KOPT-K1 (cell line): ENCODE measurements around the gene TMEM26.
A peak's percentile ranks its signal among the peaks of the same experiment; 100 is the strongest.

Experiments
- H3K27ac ChIP-seq: fragments of 200-600 bp; sonication (generic); 2 replicates; pipeline ENCODE4 v1.5.1; 2016; ENCODE audit warnings: antibody characterized with exemption, mild to moderate bottlenecking, low read depth, low read length; ENCODE audit not compliant: poor library complexity, severe bottlenecking
- H3K36me3 ChIP-seq: fragments of 200-600 bp; sonication (generic); 2 replicates; pipeline ENCODE4 v1.5.1; 2017; ENCODE audit warnings: antibody characterized with exemption, mild to moderate bottlenecking, low read length, moderate library complexity; ENCODE audit not compliant: insufficient read depth
- H3K9me3 ChIP-seq: fragments of 200-600 bp; sonication (generic); 2 replicates; pipeline ENCODE4 v1.5.1; 2017; ENCODE audit warnings: antibody characterized with exemption, low read length, mild to moderate bottlenecking; ENCODE audit not compliant: insufficient read depth, poor library complexity, severe bottlenecking

Gene TMEM26

GRCh38 chr10:61470740-61471139, 17.6 kb upstream of the TMEM26 start:
- Histone ChIP-seq H3K9me3 (no peaks in the 10 kb centered on the region), H3K36me3 (no peaks in the 10 kb centered on the region), H3K27ac (no peak overlapping the region)

GRCh38 chr10:61465901-61466632, 12.9 kb upstream of the TMEM26 start:
- Histone ChIP-seq H3K27ac (no peak overlapping the region), H3K36me3 (no peaks in the 10 kb centered on the region), H3K9me3 (no peaks in the 10 kb centered on the region)

GRCh38 chr10:61465171-61465496, 12.0 kb upstream of the TMEM26 start:
- Histone ChIP-seq H3K36me3 (no peaks in the 10 kb centered on the region), H3K9me3 (no peaks in the 10 kb centered on the region), H3K27ac (no peak overlapping the region)

- H3K27ac ChIP-seq, result no peak overlapping the region
- no peaks in the 10 kb centered on the region for H3K36me3 ChIP-seq
- H3K9me3 ChIP-seq, result no peaks in the 10 kb centered on the region
These were observed 11.4 kb upstream of the TMEM26 start for GRCh38 chr10:61464461-61465170.

GRCh38 chr10:61463035-61463909, 10.1 kb upstream of the TMEM26 start:
- Histone ChIP-seq H3K9me3 (no peaks in the 10 kb centered on the region), H3K27ac (no peak overlapping the region), H3K36me3 (no peaks in the 10 kb centered on the region)

- no peak overlapping the region for H3K27ac ChIP-seq
- no peaks in the 10 kb centered on the region for H3K36me3 ChIP-seq
- no peaks in the 10 kb centered on the region for H3K9me3 ChIP-seq
These were observed 7.7 kb upstream of the TMEM26 start for GRCh38 chr10:61460835-61461234.

- Histone ChIP-seq H3K27ac (no peak overlapping the region), H3K36me3 (no peaks in the 10 kb centered on the region), H3K9me3 (no peaks in the 10 kb centered on the region)
These were observed 4.8 kb upstream of the TMEM26 start for GRCh38 chr10:61458031-61458430.

- Histone ChIP-seq H3K36me3 (no peaks in the 10 kb centered on the region), H3K9me3 (no peaks in the 10 kb centered on the region), H3K27ac (no peak overlapping the region)
These were observed 3.1 kb upstream of the TMEM26 start for GRCh38 chr10:61456095-61456789.

GRCh38 chr10:61455656-61456055, 2.5 kb upstream of the TMEM26 start:
- Histone ChIP-seq H3K36me3 (no peaks in the 10 kb centered on the region), H3K9me3 (no peaks in the 10 kb centered on the region), H3K27ac (no peak overlapping the region)

GRCh38 chr10:61454541-61454940, 1.4 kb upstream of the TMEM26 start:
- H3K9me3 ChIP-seq, result no peaks in the 10 kb centered on the region
- H3K27ac ChIP-seq, result no peak overlapping the region
- no peaks in the 10 kb centered on the region for H3K36me3 ChIP-seq

- peak overlapping the region; percentile 64 for H3K27ac ChIP-seq
- H3K9me3 ChIP-seq, result no peaks in the 10 kb centered on the region
- H3K36me3 ChIP-seq, result no peaks in the 10 kb centered on the region
These were observed 980 bp downstream of the TMEM26 start for GRCh38 chr10:61452151-61452651.

GRCh38 chr10:61451357-61451756, 1.8 kb downstream of the TMEM26 start:
- Histone ChIP-seq H3K27ac (peak overlapping the region; percentile 64), H3K36me3 (no peaks in the 10 kb centered on the region), H3K9me3 (no peaks in the 10 kb centered on the region)

- 0 out of 2 replicates have a peak, but pooled peaks cover 6% of the 10 kb centered on the region for H3K36me3 ChIP-seq
- H3K9me3 ChIP-seq, result no peaks in the 10 kb centered on the region
- no peak overlapping the region for H3K27ac ChIP-seq
These were observed 4.2 kb downstream of the TMEM26 start for GRCh38 chr10:61448841-61449600.

- no peaks in the 10 kb centered on the region for H3K9me3 ChIP-seq
These were observed 5.1 kb downstream of the TMEM26 start for GRCh38 chr10:61448091-61448490.

More at GRCh38 chr10:61448091-61448490, 5.1 kb downstream of the TMEM26 start:
- 0 out of 2 replicates have a peak, but pooled peaks cover 6% of the 10 kb centered on the region for H3K36me3 ChIP-seq
- H3K27ac ChIP-seq, result no peak overlapping the region
